NCI-H187 (cell line): ENCODE measurements around the gene MGLL.
A peak's percentile ranks its signal among the peaks of the same experiment; 100 is the strongest.

Experiments
- DNase-seq, 2 experiments: peaks; one replicate each; lab custom pipeline; 2025; lab: John Stamatoyannopoulos, UW

The MGLL gene

DNA sequence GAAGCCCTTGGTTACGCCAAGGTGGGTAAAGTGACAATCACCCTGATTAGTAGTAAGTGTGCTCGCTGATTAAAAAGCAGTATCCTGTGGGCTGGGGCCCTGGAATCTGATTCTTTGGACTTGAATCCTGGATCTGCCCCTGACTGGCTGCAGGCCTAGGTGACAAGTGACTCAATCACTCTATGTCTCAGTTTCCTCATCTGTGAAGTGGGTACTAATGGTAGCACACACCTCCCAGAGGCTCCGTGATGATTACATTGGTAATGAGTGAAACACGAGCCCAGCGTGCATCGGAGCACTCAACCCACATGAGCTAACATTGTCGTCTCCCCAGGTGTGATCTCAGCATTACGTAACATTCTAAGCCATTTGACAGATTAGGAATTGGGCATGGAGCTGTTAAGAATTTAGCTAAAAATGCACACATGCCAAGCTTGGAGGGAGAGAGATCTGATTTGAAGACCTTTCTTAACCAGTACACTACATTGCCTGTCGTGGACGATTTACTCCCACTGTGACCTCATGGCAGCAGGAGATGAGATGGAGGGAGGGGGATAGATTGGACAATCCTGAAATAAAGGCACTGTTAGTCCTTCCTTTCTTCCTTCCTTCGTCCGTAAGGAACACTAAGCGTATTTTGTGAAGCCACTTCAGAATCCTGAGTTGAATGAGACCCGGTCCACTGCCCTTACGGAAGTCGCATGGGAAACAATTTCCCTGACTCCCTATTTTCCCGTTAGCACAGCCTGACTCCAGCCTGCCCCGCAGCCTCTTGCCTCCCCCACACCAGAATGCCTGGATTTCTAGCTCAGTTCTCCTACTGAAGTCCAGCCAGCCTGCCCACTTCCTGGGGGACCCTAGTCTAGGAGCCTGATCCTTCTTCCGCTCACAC is 32.1 kb downstream of the MGLL start:
- no peak for DNase-seq

DNA sequence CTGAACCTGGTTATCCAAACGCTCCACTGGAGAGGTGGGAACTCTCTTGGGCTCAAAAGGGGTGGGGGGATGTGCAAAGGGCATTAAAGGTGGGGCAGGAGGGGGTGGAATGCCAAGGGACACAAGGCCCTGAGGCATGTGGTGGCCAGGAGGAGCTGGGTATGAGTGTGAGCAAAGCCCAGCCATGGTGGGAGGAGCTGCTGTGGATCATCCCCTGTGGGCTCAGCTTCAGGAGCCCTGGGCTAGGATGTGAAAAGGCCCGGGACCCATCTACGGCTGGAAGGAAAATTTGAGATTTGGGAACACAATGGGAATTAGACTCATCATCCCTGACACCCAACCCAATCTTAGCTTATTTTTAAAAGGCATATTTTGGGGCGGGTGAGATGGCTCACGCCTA is 33.3 kb downstream of the MGLL start:
- DNase-seq = no peak

DNA sequence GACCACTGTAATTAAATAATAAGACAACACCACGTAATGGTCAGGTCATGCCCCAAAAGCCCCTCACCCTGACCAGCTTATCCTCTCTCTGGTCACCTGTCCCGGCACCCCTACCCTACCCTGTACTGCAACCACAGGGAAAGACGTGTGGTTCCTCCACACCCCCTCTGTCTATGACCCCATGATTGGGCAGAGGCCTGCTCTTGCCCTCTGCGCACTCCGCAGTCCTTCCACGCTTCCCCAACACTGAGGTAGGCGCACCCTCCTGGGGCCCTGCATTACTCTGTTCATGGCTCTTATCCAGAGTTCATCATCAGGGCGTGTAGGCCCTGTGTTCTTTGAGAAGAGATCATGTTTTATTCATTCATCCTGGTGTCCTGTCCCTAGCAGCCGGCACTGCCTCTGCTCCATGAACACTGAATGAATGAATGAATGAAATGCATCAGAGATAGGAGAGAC is 33.8 kb downstream of the MGLL start:
- no peak for DNase-seq

DNA sequence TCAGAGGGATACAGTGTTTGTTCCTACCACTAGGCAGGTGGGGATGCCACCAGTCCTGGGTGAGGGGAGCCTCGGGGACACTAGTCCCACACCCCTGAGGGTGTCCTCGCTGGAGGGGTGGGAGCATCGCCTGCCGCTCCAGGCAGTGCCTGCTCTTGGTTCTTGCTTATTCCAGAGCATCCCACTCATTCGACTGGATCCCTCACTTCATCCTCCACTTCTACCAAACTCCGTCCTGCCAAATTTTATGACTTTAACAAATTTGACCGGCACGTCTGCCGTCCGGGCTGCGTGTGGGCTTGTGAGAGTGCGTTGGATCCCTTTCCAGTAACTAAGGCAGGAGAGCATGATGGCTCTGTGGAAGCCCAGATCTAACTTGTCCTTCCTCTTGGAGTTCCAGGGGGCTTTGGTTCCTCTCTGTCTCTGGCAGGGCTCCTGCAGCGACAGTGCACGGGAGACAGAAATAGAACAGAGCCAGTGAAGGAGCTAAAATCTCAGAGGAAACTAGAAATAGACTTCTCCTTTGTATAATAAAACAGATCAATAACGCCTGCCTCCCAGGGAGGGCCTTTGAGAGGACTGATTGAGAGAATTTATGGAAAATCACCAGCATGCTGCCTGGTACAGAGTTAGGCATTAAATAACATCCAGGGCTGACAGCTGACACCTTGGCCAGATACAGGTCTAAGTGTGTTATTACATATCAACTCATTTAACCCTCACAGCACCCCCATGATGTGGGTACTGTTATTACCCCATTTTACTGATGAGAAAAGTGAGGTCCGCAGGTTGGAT is 34.5 kb downstream of the MGLL start:
- no peak for DNase-seq

DNA sequence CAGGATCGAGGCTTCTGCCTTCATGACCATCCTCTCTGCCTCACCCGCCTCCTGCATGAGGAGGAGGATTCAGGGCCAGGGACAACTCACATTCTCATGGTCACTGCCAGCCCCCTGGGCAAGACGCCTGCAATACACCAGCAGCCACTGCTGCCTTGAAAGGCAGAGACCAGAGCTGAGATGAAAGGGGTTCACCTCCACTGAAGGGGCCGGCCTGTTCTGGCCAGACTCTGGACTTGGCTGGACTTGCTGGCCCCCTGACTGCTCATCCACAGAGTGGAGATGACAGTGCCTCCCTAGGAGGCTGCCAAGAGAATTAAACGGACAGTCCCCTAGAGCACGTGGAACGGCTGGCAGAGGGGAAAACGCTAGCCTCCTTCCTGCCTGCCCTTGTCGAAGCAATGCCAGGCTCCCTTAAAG is 35.2 kb downstream of the MGLL start:
- DNase-seq = no peak

DNA sequence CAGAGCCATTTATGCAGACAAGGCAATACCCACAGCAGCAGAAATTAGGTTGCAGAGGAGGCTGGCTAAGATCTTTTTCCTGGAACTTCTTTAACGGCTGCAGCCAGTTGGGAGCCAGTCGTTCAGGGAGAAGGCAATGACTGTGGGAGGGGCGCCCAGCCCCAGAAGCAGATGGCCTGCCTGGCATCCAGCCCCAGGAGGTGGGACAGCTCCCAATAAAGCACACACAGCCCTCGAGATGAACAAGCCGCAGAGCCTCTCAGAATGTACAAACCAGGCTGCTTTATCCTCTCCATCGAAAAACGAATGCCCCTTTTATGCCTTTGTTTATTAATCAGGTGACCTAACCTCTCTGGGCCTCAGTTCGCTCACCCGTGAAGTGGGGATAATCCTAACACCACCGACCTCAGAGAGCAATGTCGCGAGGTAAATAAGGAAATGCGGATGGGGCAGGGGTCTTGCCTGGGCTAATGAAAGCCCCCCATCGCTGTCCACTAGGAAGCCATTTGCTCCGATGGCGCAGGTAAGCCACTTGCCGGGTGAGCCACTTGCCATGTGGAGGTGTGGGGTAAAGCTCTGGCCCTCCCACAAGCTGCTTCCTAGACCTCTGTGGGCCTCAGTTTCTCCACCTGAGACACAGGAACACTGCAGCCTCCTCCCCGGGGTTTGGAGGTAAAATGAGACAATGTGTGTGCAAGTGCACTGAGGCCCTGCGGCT is 35.8 kb downstream of the MGLL start:
- DNase-seq = peak; percentile 55 to 68

DNA sequence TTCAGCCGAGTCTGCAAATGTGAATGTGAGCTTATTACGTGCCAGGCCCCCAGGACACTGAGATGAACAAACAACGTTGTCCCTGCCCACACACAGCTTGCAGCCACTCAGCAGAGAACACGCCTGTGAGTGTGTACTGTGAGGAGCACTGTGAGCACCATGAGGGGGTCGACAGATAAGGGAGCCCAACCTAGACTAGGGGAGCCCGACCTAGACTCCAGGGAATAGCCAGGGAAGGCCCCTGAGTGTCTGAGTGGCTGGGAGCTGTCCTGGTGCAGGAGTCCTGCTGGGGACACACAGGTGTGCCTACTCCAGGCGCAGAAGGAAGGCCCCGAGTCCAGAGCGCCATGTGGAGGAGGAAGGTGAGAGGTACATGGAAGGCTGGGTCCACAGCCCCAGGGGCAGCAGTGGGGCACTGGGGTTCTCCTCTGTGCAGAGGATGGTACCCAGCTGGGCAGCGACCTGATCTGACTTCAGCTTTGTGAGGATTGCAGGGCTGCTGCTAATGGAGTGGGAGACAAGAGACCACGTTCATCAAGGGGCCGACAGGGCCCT is 36.5 kb downstream of the MGLL start:
- DNase-seq = no peak

DNA sequence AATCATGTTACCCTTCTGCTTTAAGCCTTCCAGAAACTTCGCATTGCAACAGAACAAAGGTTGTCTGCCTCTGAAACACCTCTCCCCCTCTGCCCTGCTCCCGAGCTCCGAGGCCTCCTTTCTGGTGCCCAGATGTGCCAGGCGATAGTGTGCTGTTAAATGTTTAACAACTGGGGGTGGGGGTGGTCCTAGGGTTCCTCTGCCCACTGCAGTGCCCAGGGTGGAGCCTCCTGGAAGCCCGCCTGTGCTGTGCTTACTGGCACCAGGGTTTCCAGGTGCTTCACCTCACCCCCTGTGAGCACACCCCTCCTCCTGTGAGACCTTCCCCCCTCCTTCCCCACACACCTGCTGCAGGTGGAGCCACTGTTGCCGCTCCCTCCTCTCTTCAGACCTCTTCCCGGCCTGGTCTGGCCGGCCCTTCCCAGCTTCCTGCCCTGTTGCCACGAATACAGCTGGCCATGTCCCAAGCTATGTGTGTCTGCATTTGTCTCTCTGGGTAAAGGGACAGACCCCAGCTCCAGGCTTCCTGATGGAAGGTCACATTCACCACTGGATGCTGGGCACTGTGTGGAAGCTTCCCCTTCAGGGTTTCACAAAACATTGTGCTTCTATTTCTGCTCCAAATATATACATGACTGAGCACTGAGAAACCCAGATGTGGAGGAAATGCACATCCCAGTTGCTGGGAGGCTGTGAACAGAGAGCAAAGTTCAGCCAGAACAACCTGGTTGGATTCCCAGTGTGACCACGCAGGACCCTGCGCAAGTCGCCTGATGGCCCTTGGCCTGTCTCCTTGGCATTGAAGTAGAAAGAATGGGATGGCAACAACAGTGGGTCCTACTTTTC is 37.2 kb downstream of the MGLL start:
- peak; percentile 52 to 62 for DNase-seq

DNA sequence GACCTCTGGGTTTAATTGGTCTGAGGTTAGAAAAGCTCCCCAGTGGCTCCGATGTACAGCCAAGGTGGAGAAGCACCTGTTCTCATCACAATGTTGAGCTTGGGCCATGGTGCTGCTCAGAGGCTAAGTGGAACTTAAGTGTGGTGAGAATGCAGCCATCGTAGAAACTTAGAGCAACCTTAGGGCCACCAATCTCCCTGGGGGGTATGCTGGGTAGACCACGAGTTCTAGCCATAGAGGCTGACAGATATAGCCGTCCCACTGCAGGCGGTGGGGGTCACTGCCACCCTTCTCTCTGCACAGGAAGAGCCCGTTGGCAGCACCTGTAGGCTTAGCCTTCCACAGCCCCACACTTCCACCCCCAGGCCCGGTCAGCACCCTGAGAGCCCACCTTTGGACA is 38.0 kb downstream of the MGLL start:
- DNase-seq = peak; percentile 30 to 64

DNA sequence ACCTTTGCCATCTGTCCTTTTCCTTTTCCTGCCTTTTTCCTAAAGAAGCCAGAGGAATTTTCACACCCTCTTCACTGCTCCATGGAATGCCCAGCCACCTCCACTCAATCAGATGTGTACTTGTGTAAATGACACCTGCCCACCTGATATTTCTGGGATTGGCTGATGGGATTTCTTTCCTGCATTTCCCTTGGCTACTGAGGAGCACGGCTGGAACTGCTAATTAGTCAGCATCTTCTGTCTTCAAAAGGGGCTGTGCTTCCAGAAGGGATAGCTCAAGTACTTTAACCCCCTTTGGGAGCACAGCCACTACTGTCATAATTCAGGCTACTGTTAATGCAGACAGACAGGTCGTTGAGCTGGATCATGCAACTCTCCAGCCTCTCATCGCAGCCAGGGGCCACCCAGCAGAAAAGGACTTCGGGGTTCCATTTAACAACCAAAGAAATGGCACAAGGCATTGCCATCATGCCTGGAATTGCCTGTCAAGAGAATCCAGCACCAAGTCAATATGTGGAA is 38.6 kb downstream of the MGLL start:
- peak; percentile 45 to 71 for DNase-seq

DNA sequence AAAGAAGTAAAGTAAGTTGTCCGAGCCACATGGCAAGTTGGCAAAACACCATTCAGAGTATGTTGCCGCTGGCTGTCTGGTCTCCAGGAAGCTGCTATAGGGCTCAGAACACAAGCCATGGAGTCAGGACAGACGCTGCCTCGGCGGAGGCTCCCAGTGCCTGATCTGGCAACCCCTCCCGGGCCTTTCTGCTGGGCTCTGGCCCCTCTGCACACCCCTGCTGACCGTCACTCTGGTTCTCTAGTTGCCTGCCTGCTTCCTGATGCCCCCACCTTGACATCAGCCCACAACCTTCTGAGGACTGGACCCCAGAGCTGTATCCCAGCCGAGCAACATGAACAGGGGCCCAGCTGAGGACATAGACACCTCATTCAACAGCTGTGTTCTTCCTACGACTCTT is 39.1 kb downstream of the MGLL start:
- no peak for DNase-seq

DNA sequence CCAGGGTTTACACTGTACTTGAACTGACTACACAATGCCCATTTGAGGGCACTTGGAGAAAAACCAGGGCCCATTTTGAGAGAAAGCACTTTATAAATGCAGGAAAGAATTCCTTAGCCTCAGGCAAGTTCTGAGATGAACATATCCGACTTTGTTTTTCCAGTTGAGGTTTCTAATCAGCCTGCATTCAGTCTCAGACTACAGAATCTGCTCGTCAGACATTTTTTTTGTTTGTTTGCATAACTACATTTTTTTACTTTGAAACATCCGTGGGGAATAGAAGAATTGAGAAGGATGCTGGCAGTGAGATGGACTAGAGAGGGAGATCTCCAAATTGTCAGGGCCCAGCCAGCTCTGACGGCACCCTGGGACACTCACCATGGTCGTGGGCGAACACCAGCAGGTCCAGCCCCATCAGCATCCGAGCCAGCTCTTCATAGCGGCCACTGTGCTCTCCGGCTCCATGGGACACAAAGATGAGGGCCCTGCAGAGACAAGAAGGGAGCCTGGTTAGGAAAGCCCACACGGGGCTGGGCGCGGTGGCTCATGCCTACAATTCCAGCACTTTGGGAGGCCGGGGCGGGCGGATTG is 40.8 kb downstream of the MGLL start:
- no peak for DNase-seq

DNA sequence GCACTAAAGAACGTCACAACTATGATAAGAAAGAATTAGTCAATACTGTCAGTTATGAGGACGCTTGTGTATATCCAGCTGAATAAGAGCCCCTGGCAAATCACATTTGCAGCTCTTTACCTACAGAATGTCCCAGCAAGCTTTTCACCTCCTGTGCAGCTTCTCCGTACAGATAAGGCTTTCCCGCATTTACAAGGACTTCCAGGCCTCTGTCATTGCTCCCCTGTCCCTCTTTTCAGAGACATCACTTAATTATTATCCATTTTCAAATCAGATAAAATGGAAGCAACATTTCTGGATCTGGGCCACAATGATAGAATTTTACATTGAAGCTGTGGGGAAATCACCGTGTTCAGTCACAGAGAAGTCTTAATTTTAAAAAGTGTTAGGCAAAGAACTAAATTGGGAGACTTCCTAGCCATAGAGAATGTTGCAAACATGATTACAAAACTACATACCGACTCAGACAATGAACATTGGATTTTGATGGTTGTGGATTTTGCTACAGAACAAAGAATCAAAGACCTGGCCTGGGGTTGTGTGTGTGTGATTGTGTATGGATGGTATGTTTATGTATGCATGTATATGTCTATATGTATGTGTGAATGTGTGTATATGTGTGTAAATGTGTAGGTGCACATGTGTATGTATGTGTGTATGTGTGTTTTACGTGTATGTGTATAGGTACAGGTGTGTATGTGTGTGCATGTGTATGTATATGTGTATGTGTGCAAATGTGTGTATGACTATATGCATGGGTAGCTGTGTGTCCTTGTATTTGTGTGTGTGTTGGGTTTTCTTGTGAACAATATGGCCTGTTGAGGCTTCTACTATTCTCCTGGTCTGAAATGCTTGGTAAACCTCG is 41.5 kb downstream of the MGLL start:
- no peak for DNase-seq

DNA sequence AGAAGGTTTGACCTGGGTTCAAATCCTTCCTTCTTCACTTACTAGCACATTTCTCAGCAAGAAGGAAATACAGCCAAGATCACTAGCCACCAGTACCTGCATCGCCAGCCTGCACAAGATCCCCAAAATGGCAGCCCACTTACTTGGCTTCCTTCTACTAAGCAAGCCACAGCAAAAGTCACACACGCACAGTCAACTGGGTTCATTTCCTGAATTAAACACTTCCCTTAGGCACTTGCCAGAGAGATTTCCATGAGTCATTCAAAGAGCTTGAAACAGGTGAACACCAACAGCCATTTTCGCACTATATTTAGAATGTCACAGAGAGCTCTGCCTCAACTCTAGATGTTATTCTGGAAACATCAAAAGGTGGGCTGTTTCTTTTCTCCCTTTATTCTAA is 42.6 kb downstream of the MGLL start:
- no peak for DNase-seq

DNA sequence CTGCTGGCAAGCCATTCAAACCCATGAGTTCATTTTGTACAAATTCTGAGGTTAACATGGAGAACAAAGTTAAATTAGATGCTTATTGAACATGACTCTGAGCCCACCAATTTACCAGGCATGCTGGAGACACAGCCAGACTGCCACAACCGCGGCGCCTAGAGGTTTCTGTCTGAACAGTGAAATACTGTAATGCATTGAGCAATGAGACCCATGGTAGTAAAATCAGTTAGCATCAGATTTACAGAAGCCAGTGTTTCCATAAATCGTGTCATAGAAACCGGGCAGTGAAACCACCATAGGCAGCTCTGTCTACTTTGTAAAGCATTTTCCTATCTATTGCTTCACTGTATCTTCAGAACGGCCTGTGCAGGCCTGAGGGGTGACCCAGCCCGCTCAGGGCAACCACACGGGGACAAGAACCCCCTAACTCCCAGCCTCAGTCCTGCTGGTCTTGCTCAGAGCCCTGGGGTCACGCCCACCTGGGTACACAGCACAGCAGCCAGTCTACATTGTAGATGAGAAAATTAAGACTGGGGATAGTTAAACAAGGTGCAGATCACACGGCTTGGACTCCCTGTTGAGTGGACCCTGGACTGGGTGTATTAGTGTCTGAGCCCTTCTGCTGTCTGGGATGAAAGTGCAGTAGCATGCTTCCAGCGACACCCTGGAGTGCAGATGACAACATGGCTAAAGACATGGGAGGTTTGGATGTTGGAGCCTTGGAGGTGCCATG is 44.2 kb downstream of the MGLL start:
- DNase-seq = no peak

DNA sequence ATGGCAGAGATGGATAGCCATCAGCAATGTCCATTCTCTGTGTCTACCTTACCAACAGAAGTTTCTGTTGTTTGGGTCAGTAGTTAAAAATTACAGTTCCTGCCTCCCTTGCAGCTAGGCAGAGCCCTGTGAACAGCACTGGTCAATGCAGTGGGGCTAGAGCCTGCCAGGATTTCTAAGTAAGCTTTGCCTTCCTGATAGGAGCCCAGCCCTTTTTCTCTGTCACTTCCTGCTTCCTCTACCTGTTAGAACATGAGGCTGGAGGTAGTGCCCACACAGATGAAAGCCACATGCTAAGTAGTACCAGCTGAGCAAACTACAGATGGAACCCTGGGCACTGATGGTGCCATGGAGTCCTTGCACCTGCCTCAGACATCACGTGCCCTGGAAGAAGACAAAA is 45.0 kb downstream of the MGLL start:
- DNase-seq = no peak

DNA sequence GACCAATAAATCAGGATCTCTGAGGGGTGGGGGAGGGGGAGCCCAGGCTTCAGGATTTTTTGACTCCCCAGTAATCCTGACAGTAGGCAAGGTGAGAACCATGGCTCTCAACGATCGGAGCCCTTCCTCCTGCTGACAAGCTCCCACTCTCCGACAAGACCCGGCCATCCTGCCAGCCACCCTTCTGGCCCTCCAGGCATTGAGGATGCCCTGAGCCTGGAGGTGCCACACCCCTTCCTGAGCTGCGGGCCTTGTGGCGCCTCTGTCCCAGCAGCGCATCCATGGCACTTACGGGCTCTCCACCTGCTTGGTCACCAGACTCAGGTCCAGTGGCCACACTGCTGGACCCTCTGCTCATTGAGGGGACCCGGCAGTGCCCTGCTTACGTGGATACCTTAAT is 46.0 kb downstream of the MGLL start:
- no peak for DNase-seq

DNA sequence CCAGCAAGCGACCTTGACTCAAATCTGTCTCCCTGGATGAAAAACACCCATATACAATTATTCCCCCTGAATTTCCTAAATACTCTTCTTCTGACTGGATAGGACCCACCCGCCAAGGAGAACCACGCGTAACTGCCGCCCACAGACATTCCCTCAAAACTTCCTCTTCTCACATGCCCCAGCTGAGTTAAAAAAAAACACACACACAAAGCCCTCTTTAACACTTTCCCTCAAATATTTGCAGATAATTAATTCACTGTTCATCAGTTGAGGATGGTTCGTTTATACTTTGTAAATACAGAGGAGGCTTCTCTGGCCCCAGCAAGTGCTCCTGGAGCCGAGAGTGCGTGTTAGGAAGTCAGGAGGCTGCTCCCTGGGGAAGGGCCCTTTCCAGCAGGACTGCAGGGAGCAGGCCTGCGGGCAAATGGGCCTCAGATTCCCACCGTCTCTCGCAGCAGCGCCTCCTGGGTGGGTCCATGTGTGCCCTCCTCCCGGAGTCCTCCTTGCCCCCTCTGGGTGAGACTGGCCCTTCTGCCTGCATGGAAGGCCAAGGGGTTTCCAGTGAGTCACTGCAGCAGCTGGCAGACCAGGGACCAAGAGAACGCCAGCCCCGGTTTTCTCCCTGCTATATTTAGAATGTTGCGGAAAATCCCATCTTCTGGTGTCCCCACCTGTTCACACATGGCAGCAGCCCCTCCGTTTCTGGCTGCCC is 46.8 kb downstream of the MGLL start:
- no peak for DNase-seq
